CD4-positive, alpha-beta T cell treated with Interleukin-1 beta for 1 hour (primary cell): ENCODE measurements around the gene PDK3.
A peak's percentile ranks its signal among the peaks of the same experiment; 100 is the strongest.

Experiments
- DNase-seq, 2 donors: peaks; one replicate each; pipeline ENCODE4 v3.0.0-alpha.2; 2020 to 2022

The PDK3 gene

GRCh38 chrX:24464836-24465531, at the start of gene PDK3:
PDK3 (plus strand) TSS chrX:24465286; CDS start chrX:24465456, 170 bp downstream.
- DNase-seq = peak; percentile 90 to 91

GRCh38 chrX:24415921-24416320, 49.2 kb upstream of the PDK3 start:
- no peak for DNase-seq

- DNase-seq = no peak
Observed at GRCh38 chrX:24423960-24424359, 41.1 kb upstream of the PDK3 start.

GRCh38 chrX:24424948-24425347, 40.1 kb upstream of the PDK3 start:
- no peak for DNase-seq

DNA sequence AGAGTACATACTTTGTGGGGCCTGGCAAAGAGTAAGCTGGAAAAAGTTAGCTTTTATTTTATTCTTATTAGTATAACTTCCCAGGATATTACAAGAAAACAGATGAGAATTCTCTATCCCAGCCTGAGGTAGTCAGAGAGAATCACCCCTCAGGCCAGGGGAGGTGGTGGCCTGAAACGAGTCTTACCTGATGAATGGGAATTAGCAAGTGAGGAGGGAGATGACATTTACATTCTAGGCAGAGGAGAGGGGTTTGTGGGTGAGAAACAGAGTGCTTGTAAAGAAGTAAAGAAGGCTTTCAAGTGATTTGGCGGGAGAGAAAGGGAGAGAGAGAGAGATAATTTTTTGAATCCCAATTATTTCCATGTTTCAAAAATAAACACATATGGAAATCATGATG, 39.3 kb upstream of the PDK3 start:
- DNase-seq = no peak

- DNase-seq = peak in 1 of 2 donors; percentile 34
Observed at GRCh38 chrX:24426340-24426913, 38.7 kb upstream of the PDK3 start.

DNA sequence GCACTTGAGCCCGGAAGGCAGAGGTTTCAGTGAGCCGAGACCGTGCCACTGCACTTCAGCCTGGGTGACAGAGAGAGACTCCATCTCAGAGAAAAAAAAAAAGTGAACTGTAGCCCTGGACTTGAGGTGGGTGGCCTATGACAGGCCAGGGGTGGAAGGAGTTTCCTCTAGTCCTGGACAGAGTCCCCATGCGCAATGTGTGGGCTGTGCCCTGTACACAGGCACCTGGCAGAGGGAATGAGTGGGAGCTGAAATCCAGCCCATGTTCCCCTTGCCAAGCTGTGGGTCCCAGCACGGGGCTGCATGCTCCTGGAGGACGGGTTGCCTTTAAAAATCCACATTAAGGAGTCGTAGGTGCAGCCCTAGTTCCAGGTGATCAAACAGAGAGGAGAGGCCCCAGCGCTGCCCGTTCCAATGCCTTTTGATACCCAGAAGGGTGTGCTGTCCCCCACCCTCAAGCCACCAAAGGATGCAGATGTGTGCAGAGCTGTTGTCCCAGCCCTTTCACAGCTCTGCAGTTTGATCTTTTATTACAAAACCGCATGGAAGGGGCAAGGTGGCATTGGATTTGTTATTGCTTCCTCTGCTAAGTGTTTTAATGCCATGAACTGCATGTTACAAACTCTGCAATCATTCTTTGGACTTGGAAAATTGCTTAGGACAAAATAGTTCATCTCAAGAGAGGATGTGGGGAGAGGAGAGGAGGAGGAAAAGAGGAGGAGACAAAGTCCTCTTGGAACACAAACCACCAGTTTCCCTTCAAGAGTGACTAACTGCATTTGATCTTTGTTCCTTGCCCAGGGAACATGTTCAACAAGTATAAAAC, 38.0 kb upstream of the PDK3 start:
- no peak for DNase-seq

GRCh38 chrX:24427747-24428019, 37.4 kb upstream of the PDK3 start:
- no peak for DNase-seq

- no peak for DNase-seq
Observed at GRCh38 chrX:24428516-24428915, 36.6 kb upstream of the PDK3 start.

DNA sequence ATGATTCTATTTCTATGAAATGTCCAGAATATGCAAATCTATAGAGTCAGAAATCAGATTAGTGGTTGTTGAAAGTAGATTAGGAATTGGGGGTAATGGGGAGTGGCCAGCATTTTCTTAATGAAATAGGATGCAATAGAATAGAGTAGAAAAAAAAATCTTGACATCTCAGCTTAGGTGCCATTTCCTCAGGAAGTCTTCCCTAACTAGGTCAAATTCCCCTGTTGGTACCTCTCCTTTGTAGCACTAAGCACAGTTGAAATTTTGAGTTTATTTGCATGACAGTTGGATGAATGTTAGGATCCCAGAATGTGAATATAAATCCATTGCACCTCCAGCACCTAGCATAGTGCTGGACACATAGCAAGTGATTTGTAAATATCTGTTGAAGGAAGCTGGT, 30.0 kb upstream of the PDK3 start:
- DNase-seq = no peak

GRCh38 chrX:24443918-24444317, 21.2 kb upstream of the PDK3 start:
- no peak for DNase-seq

DNA sequence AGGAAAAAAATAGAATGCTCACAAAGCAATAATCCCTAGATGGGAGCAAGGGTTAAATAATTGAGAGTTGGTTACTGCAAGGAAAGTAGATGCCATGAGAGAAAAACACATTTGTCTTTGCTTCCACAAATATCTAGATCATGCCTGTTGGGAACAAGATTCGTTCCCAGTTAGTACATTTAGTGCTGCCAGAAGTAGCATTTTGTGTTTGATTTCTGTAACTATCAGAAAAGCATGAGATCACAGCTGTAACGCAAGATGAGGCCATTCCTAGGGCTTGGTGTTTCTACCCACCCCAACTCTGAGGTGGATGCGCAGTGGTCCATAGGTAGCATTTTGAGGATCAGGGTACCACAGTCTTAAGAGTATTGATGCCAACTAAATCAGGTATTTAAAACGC, 20.4 kb upstream of the PDK3 start:
- DNase-seq = no peak

DNA sequence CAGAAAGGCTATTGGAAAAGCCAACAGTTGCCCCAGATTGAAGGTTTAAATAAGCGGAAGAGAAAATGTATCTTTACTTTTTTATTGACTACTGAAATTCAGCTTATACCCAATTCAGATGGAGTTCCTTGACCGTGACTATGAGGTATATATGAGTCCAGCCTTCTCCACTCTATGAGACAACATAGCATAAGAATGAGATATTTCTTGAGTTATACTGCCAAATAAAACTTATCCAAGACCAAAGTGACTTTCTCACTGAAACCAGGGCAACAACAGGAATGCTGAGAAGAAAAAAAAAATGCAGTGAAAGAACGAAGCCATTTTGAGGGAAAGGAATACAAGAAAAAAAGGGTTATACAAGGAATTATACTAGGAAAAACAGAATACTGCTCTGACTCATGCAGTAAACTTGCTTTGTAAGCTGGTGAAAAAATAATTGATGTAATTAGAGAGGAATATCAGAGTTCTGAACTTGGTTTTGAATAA, 16.3 kb upstream of the PDK3 start:
- no peak for DNase-seq

DNA sequence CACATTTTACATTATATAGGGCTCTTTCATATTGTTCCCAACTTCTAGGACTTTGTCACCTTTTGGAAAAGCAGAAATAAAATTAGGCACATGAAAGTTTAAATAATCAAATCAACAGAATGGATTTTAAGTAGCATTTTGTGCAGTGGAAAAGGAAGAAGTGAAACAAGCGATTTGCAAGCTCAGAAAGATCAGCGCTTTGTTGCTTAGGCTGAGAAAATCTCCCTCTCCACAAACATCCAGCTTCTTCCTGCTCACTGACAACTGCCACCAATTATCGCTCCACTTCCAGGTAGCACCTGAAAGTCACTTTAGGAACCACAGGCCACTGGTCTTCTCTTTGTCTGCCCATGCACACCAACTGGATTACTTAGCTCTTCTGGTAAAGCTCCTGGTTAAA, 2.0 kb upstream of the PDK3 start:
- DNase-seq = no peak

DNA sequence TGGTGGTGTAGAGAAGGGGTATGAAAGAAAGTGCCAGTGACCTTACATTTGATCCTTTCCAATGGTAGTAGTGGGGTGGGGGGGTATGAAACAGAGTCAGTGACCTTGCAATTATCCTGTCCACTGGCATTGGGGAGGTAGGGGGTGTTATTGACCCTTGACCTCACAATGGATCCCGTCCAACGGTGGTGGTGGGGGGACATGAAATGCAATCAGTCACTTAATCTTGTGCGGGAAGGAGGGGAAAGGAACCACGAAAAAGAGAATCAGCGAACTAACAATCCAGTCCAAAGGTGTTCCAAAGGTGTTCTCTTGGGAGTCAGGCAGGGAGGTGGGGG, 619 bp upstream of the PDK3 start:
- DNase-seq = no peak

DNA sequence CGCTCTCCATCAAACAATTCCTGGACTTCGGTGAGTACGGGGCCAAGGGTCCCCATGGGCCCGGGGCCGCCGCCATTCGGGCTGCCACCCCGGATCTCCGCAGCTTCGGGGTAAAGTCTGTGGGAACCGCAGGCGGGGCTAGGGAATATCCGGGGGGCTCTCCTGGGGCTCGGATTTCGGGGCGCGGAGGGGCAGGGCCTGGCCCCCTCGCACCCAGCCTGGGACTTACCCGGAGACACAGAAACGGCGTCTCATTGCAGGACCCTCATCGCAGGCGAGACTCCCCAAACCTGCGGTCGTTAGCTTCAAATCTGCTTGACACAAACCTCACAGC, 413 bp downstream of the PDK3 start:
- peak; percentile 2 to 36 for DNase-seq

DNA sequence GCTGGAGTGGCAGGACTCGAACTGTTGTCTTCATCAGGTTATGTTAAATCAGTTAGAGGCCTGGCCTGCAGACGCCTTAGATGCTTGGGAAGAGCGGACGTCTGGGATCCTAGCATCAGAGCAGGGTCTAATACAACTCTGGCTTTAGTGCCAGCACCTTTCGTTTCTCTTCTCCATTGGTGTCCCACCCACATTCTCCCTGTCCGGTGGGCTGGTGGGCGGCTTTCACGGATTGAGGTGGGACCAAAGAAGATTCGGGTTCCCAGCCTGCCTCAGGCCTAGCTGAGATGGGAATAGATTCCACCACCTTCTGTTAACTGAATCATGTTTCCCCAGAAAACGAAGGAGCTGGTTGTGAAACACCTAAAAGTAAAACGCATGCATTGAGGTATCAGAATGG, 939 bp downstream of the PDK3 start:
- DNase-seq = no peak

GRCh38 chrX:24468245-24468644, 3.2 kb downstream of the PDK3 start:
- no peak for DNase-seq

DNA sequence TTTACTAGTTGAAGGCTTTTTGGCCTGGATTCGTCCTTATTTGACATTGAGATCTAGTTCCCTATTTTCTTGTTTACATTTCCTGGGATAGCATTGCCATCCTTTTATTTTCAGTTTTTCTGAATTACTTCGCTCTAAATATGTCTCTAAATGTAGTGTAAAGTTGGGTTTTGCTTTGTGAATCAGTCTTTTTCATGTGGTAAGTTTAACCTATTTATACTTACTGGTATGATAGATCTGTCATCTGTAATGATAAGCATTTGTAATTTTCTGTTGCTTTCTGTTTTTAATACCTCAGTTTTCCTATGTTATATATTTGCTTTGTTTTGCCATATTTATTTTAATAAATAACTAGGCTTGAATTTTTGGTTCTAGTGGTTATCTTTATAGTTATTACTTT, 6.7 kb downstream of the PDK3 start:
- DNase-seq = no peak

DNA sequence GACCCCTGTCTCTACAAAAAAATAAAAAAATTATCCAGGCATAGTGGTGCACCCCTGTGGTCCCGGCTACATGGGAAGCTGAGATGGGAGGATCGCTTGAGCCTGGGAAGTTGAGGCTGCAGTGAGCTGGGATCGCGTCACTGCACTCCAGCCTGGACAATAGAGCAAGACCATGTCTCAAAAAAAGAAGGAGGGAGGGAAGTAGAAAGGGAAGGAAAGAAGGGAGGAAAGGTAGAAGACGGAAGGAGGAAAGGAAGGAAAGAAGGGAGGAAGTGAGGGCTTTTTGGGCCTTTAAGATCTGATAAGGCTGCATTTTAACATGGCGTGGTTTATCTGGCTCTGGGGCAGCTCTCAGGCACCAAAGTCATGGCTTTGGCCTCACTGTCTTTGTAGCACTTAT, 10.4 kb downstream of the PDK3 start:
- no peak for DNase-seq

- DNase-seq = no peak
Observed at GRCh38 chrX:24478509-24478908, 13.4 kb downstream of the PDK3 start.

DNA sequence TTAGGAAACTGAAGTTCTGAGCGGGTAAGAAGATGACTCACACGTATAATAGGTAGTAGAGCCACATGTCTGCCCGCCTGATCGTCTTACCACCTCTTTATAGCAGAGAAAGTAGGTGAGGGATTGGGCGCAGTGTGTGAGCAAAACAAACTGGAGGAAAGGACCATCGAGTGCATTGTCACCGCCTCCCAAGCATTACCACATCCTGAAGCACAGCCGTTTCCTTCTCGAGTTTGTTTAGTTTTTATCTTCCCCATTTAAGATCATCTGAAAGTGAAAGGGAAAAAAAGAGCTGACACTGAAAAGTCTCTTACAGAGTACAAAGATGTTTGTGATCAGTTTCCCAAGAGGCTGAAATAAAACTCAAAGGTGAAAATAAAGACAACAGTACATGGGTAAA, 14.8 kb downstream of the PDK3 start:
- peak; percentile 85 for DNase-seq

GRCh38 chrX:24480400-24480865, 15.3 kb downstream of the PDK3 start:
- DNase-seq = peak; percentile 39 to 53

GRCh38 chrX:24482823-24483415, 17.8 kb downstream of the PDK3 start:
- no peak for DNase-seq
